K562 (cell line): ENCODE data around the gene TPPP. TPM values are rescaled to one million over a fixed set of nuclear protein-coding genes. Genes with fewer than 3 reads are reported as not detected.
A peak's percentile ranks its signal among the peaks of the same experiment; 100 is the strongest.

ENCODE experiments used
- ATAC-seq: fragments of 200-7000 bp; cut with Tn5 transposase; 3 replicates; pipeline ENCODE4 v1.9.1; 2020; ENCODE audit warnings: moderate library complexity
- BruUV-seq: library from RNA; stranded (reverse); fragments of 400-500 nt; replicated peaks from 2 replicates; lab custom pipeline; 2021; lab: Mats Ljungman, UMichigan
- CTCF ChIA-PET: fragments of 300-600 bp; formaldehyde crosslinking; extraction: SDS; loops from one replicate; lab custom pipeline; 2021; ENCODE audit warnings: low intra/inter-chr PET ratio; lab: Yijun Ruan, JAX
- POLR2A ChIA-PET: fragments of 300-600, 350-650 bp; sonication (Branson Sonifier 250); formaldehyde crosslinking; extraction: SDS; loops from one replicate; lab custom pipeline; 2021; ENCODE audit warnings: antibody characterized with exemption, inconsistent platforms; lab: Yijun Ruan, JAX
- DNase-seq, 4 experiments: peaks; one replicate each; pipeline versions ENCODE4 v3.0.0 to v3.0.0-alpha.2; 2011 to 2018; ENCODE audit warnings: low spot score in 3 of 4, mixed read lengths in 3 of 4; ENCODE audit errors: extremely low read depth in 1 of 4
- FAIRE-seq: peaks from 2 replicates; lab custom pipeline; 2011; peaks lifted over from hg19 to GRCh38; lab: Jason Lieb, UNC
- H2AFZ ChIP-seq: 2 replicates; pipeline ENCODE4 v1.6.0; 2011; ENCODE audit warnings: low read depth, low read length, control low read depth, inconsistent platforms
- H3K27ac ChIP-seq: fragments of 200-600 bp; 3 replicates; pipeline ENCODE4 v1.8.0; 2011; ENCODE audit warnings: low read depth, mild to moderate bottlenecking, control low read depth, inconsistent platforms, low read length, moderate library complexity, mixed read lengths; ENCODE audit errors: extremely low read depth
- H3K27me3 ChIP-seq, 2 experiments: fragments of 300-600 bp in 1 of 2; 2 replicates in 1 of 2; 3 replicates in 1 of 2; pipeline versions ENCODE4 v1.6.0 to v1.8.0; 2011; ENCODE audit warnings: inconsistent platforms in 2 of 2, low read length in 2 of 2, mild to moderate bottlenecking in 1 of 2, mixed read lengths in 1 of 2, moderate library complexity in 1 of 2; ENCODE audit not compliant: control insufficient read depth in 2 of 2, insufficient read depth in 2 of 2
- H3K36me3 ChIP-seq: fragments of 300-600 bp; 3 replicates; pipeline ENCODE4 v1.8.0; 2011; ENCODE audit warnings: mild to moderate bottlenecking, low read length, inconsistent platforms; ENCODE audit not compliant: control insufficient read depth, insufficient read depth
- H3K4me1 ChIP-seq, 2 experiments: fragments of 200-600 bp in 1 of 2; replicated peaks in 1 of 2; 2 replicates in 1 of 2; 3 replicates in 1 of 2; pipeline versions ENCODE4 v1.5.1 to v1.8.0; 2011; ENCODE audit warnings: inconsistent platforms in 2 of 2, low read length in 2 of 2, mild to moderate bottlenecking in 1 of 2, mixed read lengths in 1 of 2, moderate library complexity in 1 of 2; ENCODE audit not compliant: control insufficient read depth in 2 of 2, insufficient read depth in 2 of 2
- H3K4me2 ChIP-seq: 2 replicates; pipeline ENCODE4 v1.6.1; 2011; ENCODE audit warnings: low read length, control low read depth, inconsistent platforms, mixed read lengths; ENCODE audit not compliant: insufficient read depth
- H3K4me3 ChIP-seq: fragments of 200-600 bp; sonication (generic), shearing (Covaris generic); 2 replicates; pipeline ENCODE4 v1.5.1; 2016; ENCODE audit warnings: control low read depth, inconsistent platforms
- H3K79me2 ChIP-seq: fragments of 200-600 bp; 3 replicates; pipeline ENCODE4 v1.8.0; 2011; ENCODE audit warnings: low read length, inconsistent platforms; ENCODE audit not compliant: control insufficient read depth, insufficient read depth
- H3K9ac ChIP-seq, 2 experiments: 2 replicates each; pipeline versions ENCODE4 v1.6.0 to v1.6.1; 2011; ENCODE audit warnings: low read depth in 2 of 2, low read length in 2 of 2, control low read depth in 1 of 2, inconsistent platforms in 1 of 2, mild to moderate bottlenecking in 1 of 2, mixed read lengths in 1 of 2; ENCODE audit not compliant: insufficient read depth in 1 of 2
- H3K9me1 ChIP-seq: one replicate; pipeline ENCODE4 v1.6.0; 2011; ENCODE audit warnings: inconsistent platforms, mild to moderate bottlenecking, low read length, moderate library complexity; ENCODE audit not compliant: control insufficient read depth, insufficient read depth
- H3K9me3 ChIP-seq: replicated peaks from 2 replicates; pipeline ENCODE4 v1.5.1; 2011; ENCODE audit warnings: low read depth, low read length, inconsistent platforms; ENCODE audit not compliant: control insufficient read depth, insufficient read depth
- H4K20me1 ChIP-seq: replicated peaks from 2 replicates; pipeline ENCODE4 v1.6.1; 2011; ENCODE audit warnings: low read length, inconsistent platforms, mixed read lengths; ENCODE audit not compliant: control insufficient read depth, insufficient read depth
- FOXP1 ChIP-seq: sonication (generic); formaldehyde crosslinking; IDR thresholded peaks from 2 replicates; pipeline ENCODE4 v1.8.0; 2022; ENCODE audit warnings: mild to moderate bottlenecking, missing genetic modification reagents
- JUN ChIP-seq, 2 experiments: sonication (generic) in 1 of 2; formaldehyde crosslinking in 1 of 2; IDR thresholded peaks; 2 replicates each; pipeline versions ENCODE4 v1.6.1 to v1.8.0; 2012 to 2022; ENCODE audit warnings: borderline replicate concordance in 2 of 2, mild to moderate bottlenecking in 2 of 2, improper control_type of control experiment in 1 of 2, low read depth in 1 of 2, low read length in 1 of 2, missing genetic modification reagents in 1 of 2
- NEUROD1 ChIP-seq: fragments of 150-350 bp; IDR thresholded peaks from 2 replicates; pipeline ENCODE4 v1.6.1; 2014; ENCODE audit warnings: borderline replicate concordance, low read length, low read depth; ENCODE audit not compliant: partially characterized antibody
- POLR2G ChIP-seq: fragments of 200-400 bp; formaldehyde crosslinking; IDR thresholded peaks from 2 replicates; pipeline ENCODE4 v1.6.1; 2017; ENCODE audit warnings: low read depth, mild to moderate bottlenecking, antibody characterized with exemption, low read length, moderate library complexity
- PTTG1 ChIP-seq: fragments of 450-650 bp; IDR thresholded peaks from 2 replicates; pipeline ENCODE4 v1.6.1; 2016; ENCODE audit warnings: low read depth, mild to moderate bottlenecking, missing genetic modification characterization, missing compliant biosample characterization
- RHOXF2B ChIP-seq: fragments of 250-450 bp; sonication (Bioruptor Pico); conservative IDR thresholded peaks from 2 replicates; pipeline ENCODE4 v1.5.1; 2021
- SAFB2 ChIP-seq: fragments of 200-400 bp; formaldehyde crosslinking; IDR thresholded peaks from 2 replicates; pipeline ENCODE4 v1.6.1; 2018; ENCODE audit warnings: borderline replicate concordance, low read length, low read depth, moderate library complexity; ENCODE audit not compliant: severe bottlenecking
- TFAM ChIP-seq: fragments of 250-450 bp; sonication (Bioruptor Pico); conservative IDR thresholded peaks from 2 replicates; pipeline ENCODE4 v1.5.0; 2021; ENCODE audit warnings: mild to moderate bottlenecking, moderate library complexity
- WGBS: fragments of 100-300 bp; shearing (Covaris generic); methylation state at CpG from one replicate; pipeline ENCODE4 v1.1.6; 2016; ENCODE audit warnings: low coverage, mixed read lengths; ENCODE audit not compliant: insufficient coverage; ENCODE audit errors: missing lambda C conversion rate; 5-methylcytosine and 5-hydroxymethylcytosine counted together
- in situ Hi-C: fragments of 300-500 bp; cut with MboI; formaldehyde crosslinking; loops from 4 replicates; pipeline ENCODE4 v1.15.0; 2018; ENCODE audit warnings: inconsistent platforms, mixed read lengths
- intact Hi-C: fragments of 100-400 bp; cut with micrococcal nuclease; formaldehyde crosslinking; loops from 2 replicates; pipeline ENCODE4 v1.14.2; 2022
- polyA plus RNA-seq, 8 experiments: library from polyadenylated mRNA; depleted of rRNA in 4 of 8; stranded (reverse) in 5 of 8; unstranded in 3 of 8; fragments of >200 nt; fragmentation: Nextera tagmentation in 2 of 8; fragmentation: Illumina TruSeq in 1 of 8; extraction: Ambion mirVana in 2 of 8; extraction: Trizol in 1 of 8; gene quantifications; 2 replicates each; pipeline versions ENCODE4 v1.2.1 to v1.2.3, GENCODE V29; 2011 to 2014; ENCODE audit warnings: inconsistent platforms in 1 of 8, missing spikeins in 1 of 8
- total RNA-seq, 7 experiments: library from RNA; depleted of rRNA in 6 of 7; stranded (reverse); fragments of >200 nt in 6 of 7; fragmentation: Illumina TruSeq in 2 of 7; extraction: Trizol in 2 of 7; gene quantifications; 2 replicates each; pipeline versions ENCODE4 v1.2.1 to v1.2.3, GENCODE V29; 2011 to 2021; ENCODE audit warnings: low replicate concordance in 1 of 7
- TF ChIP-seq, protein P1 (sequence below): fragments of 450-650 bp; IDR thresholded peaks from 2 replicates; pipeline ENCODE4 v1.6.1; 2017; ENCODE audit warnings: mild to moderate bottlenecking, moderate library complexity
- TF ChIP-seq, protein P2 (sequence below), 2 experiments: fragments of 200-800 bp in 1 of 2; sonication (Bioruptor generic) in 1 of 2; sonication (generic) in 1 of 2; formaldehyde crosslinking in 1 of 2; IDR thresholded peaks in 1 of 2; conservative IDR thresholded peaks in 1 of 2; 2 replicates each; pipeline versions ENCODE4 v1.5.0 to v1.6.1; 2016 to 2020; ENCODE audit warnings: missing compliant biosample characterization in 1 of 2, missing genetic modification characterization in 1 of 2, missing genetic modification reagents in 1 of 2

The TPPP gene
- total and polyA plus RNA-seq, 9 of the 15 experiments (the other 6 are each of a cell fraction or from before 2014, with no cell fraction given), result 0.01 to 0.07 (median 0.03) TPM; not detected in 6

DNA sequence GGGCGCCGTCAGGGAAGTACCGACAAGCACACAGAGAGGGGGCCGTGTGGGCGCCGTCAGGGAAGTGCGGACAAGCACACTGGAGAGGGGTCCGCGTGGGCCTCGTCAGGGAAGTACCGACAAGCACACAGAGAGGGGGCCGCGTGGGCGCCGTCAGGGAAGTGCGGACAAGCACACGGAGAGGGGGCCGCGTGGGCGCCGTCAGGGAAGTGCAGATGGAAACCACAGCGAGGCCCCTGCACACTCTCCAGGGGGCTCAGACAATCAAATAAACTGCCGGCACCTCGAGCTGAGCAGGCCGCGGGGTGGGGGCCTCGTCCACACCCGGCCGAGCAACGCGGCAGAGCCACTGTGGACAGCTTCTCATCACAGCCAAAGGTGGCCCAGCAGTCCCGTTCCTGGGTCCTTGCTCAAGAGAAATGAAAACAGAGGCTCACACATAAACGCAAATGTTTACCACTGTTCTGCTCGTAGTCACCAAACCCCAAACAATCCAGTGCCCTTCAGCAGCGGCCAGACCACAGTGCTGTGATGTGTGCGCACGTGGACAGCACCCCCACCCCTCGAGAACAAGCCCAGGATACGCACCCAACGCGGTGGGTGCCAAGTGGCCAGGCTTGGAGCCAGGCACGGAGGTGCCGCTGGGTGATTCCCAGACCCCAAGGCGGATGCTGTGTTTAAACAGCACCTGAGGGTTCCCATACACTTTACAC lies 24.7 kb downstream of the TPPP start:
- no peak for FAIRE-seq
- H3K27ac ChIP-seq, result no peak overlapping the region

DNA sequence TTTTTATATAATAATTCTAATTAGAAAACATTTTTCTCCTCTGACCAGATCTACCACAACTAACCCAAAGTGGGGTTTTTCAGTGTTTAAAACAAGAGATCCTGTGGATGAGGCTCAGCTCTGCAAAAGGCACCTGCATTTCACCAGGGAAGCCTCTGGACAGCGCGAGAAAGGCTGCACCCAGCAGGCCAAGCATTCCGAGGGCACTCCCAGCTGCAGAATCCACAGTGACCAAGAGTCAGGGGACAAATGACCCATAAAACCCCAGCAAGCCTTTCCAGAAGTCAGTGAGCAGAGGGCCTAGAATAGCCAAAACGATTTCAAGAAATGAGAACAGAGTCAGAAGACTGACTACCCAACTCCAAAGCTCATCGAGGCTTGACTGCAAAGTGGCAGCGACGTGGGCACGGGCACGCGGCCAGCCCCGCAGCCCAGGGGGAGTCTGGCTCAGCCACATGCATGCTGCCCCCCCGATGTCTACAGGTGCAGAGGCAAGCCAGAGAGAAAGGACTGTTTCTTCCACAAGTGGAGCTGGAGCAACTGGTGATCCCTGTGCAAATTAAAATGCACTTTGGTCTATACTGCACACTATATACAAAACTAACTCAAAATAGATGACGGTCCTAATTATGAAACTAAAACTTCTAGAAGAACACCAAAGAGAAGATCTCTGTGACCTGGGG lies 26.2 kb downstream of the TPPP start:
- ChIA-PET CTCF (no interaction called here), POLR2A (no interaction called here)
- H3K9ac ChIP-seq, result no peak overlapping the region
- no TSS peak for BruUV-seq
- H4K20me1 ChIP-seq, result peaks cover 33% of the 10 kb centered on the region
- no peak overlapping the region for H3K27ac ChIP-seq
- peaks cover 4 to 72% of the 10 kb centered on the region in 2 experiments; a peak in 3 of 5 replicates for H3K4me1 ChIP-seq
- no peaks in the 10 kb centered on the region for H3K27me3 ChIP-seq
- no peak overlapping the region for H3K4me2 ChIP-seq
- no peak for ATAC-seq
- H2AFZ ChIP-seq, result no peak overlapping the region
- intact Hi-C loops, result no loop called here
- H3K4me3 ChIP-seq, result no peak overlapping the region
- no peaks in the 10 kb centered on the region for H3K9me3 ChIP-seq
- DNase-seq, result no peak
- in situ Hi-C loops, result no loop called here
- 95% methylated on average over 13 of the region's 13 CpGs for WGBS
- H3K79me2 ChIP-seq, result no peaks in the 10 kb centered on the region
- peaks cover 56% of the 10 kb centered on the region; the same call in 2 of the 3 replicates for H3K36me3 ChIP-seq
- no peaks in the 10 kb centered on the region for H3K9me1 ChIP-seq
- no peak for FAIRE-seq
- TF ChIP-seq JUN (IDR thresholded peaks at IDR 0.05; ENCODE audit: borderline replicate concordance, low read depth, low read length), result no peak
- no peak for TF ChIP-seq JUN (CRISPR knock-in tag; IDR thresholded peaks at IDR 0.05; ENCODE audit: borderline replicate concordance)
- no peak for TF ChIP-seq RHOXF2B (CRISPR knock-in tag)
- no peak for TF ChIP-seq PTTG1 (tag)
- TF ChIP-seq, protein P1, sequence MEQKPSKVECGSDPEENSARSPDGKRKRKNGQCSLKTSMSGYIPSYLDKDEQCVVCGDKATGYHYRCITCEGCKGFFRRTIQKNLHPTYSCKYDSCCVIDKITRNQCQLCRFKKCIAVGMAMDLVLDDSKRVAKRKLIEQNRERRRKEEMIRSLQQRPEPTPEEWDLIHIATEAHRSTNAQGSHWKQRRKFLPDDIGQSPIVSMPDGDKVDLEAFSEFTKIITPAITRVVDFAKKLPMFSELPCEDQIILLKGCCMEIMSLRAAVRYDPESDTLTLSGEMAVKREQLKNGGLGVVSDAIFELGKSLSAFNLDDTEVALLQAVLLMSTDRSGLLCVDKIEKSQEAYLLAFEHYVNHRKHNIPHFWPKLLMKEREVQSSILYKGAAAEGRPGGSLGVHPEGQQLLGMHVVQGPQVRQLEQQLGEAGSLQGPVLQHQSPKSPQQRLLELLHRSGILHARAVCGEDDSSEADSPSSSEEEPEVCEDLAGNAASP, result no peak
- no peak for TF ChIP-seq TFAM (CRISPR knock-in tag)
- TF ChIP-seq, protein P2, sequence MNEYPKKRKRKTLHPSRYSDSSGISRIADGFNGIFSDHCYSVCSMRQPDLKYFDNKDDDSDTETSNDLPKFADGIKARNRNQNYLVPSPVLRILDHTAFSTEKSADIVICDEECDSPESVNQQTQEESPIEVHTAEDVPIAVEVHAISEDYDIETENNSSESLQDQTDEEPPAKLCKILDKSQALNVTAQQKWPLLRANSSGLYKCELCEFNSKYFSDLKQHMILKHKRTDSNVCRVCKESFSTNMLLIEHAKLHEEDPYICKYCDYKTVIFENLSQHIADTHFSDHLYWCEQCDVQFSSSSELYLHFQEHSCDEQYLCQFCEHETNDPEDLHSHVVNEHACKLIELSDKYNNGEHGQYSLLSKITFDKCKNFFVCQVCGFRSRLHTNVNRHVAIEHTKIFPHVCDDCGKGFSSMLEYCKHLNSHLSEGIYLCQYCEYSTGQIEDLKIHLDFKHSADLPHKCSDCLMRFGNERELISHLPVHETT (CRISPR knock-in tag; conservative IDR thresholded peaks at IDR 0.05 in 1 of 2, IDR thresholded peaks at IDR 0.05 in 1 of 2), result no peak

More for the DNA sequence above, 24.7 kb downstream of the TPPP start:
- Histone ChIP-seq H3K36me3 (peaks cover 44% of the 10 kb centered on the region; the same call in 2 of the 3 replicates), H3K9ac (no peak overlapping the region), H3K27me3 (no peaks in the 10 kb centered on the region), H4K20me1 (peaks cover 38% of the 10 kb centered on the region), H3K4me3 (no peak overlapping the region), H3K79me2 (no peaks in the 10 kb centered on the region), H3K4me1 (peaks cover 4 to 84% of the 10 kb centered on the region in 2 experiments; a peak in 4 of 5 replicates), H3K9me3 (no peaks in the 10 kb centered on the region), H3K4me2 (no peak overlapping the region), H3K9me1 (no peaks in the 10 kb centered on the region), H2AFZ (no peak overlapping the region)
- ChIA-PET CTCF (no interaction called here), POLR2A (interaction anchor here (0.6 kb wide), 2 partner anchors 89 to 139 kb away, joined by 3 read pairs; no protein-coding TSS in a partner anchor)
- BruUV-seq, result no TSS peak
- TF ChIP-seq NEUROD1 (no peak), POLR2G (peak; percentile 44; the same call in 1 of the 2 replicates), FOXP1 (CRISPR knock-in tag) (no peak), SAFB2 (no peak)
- WGBS, result 86% methylated on average over 30 of the region's 44 CpGs
- no peak for ATAC-seq
- intact Hi-C loops (no loop called here), in situ Hi-C loops (no loop called here)
- DNase-seq, result no peak
